Transverse colon (tissue), 4 donors: Measurements from ENCODE around the gene HOXB13.

ENCODE experiments used
- EP300 ChIP-seq: sonication (generic); formaldehyde crosslinking; IDR thresholded peaks from one replicate; pipeline ENCODE4 v1.6.1; 2017; ENCODE audit warnings: antibody characterized with exemption, low read depth
- POLR2A ChIP-seq: fragments of 450-650 bp; IDR thresholded peaks from one replicate; pipeline ENCODE4 v1.6.1; 2016; ENCODE audit warnings: antibody characterized with exemption, mild to moderate bottlenecking, moderate library complexity
- POLR2AphosphoS5 ChIP-seq, 3 donors: sonication (generic); formaldehyde crosslinking; IDR thresholded peaks; one replicate each; pipeline ENCODE4 v1.6.1; 2016; ENCODE audit warnings: antibody characterized with exemption in 3 of 3
- TF ChIP-seq, protein P1 (sequence below), 5 experiments: fragments of 200-600 bp in 3 of 5; fragments of 450-650 bp in 2 of 5; sonication (generic) in 3 of 5; IDR thresholded peaks; 1 replicate in 2 of 5; 2 replicates in 3 of 5; pipeline ENCODE4 v1.5.1; 2016 to 2017; ENCODE audit warnings: antibody characterized with exemption in 5 of 5, inconsistent platforms in 3 of 5, mild to moderate bottlenecking in 2 of 5, moderate library complexity in 1 of 5

- TF ChIP-seq, protein P1, sequence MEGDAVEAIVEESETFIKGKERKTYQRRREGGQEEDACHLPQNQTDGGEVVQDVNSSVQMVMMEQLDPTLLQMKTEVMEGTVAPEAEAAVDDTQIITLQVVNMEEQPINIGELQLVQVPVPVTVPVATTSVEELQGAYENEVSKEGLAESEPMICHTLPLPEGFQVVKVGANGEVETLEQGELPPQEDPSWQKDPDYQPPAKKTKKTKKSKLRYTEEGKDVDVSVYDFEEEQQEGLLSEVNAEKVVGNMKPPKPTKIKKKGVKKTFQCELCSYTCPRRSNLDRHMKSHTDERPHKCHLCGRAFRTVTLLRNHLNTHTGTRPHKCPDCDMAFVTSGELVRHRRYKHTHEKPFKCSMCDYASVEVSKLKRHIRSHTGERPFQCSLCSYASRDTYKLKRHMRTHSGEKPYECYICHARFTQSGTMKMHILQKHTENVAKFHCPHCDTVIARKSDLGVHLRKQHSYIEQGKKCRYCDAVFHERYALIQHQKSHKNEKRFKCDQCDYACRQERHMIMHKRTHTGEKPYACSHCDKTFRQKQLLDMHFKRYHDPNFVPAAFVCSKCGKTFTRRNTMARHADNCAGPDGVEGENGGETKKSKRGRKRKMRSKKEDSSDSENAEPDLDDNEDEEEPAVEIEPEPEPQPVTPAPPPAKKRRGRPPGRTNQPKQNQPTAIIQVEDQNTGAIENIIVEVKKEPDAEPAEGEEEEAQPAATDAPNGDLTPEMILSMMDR (IDR thresholded peaks at IDR 0.05), result no peak
- TF ChIP-seq EP300 (no peak), POLR2AphosphoS5 (IDR thresholded peaks at IDR 0.05) (no peak), POLR2A (no peak)
Measured at GRCh38 chr17:48726916-48727286, 1.6 kb downstream of the HOXB13 start.
